K562 (cell line): ENCODE results near the gene RNF150. TPM values are rescaled to one million over a fixed set of nuclear protein-coding genes. Genes with fewer than 3 reads are reported as not detected.

Experiments used
- ATAC-seq: fragments of 200-7000 bp; cut with Tn5 transposase; 3 replicates; pipeline ENCODE4 v1.9.1; 2020; ENCODE audit warnings: moderate library complexity
- BruUV-seq: library from RNA; stranded (reverse); fragments of 400-500 nt; replicated peaks from 2 replicates; lab custom pipeline; 2021; lab: Mats Ljungman, UMichigan
- CTCF ChIA-PET: fragments of 300-600 bp; formaldehyde crosslinking; extraction: SDS; loops from one replicate; lab custom pipeline; 2021; ENCODE audit warnings: low intra/inter-chr PET ratio; lab: Yijun Ruan, JAX
- POLR2A ChIA-PET: fragments of 300-600, 350-650 bp; sonication (Branson Sonifier 250); formaldehyde crosslinking; extraction: SDS; loops from one replicate; lab custom pipeline; 2021; ENCODE audit warnings: antibody characterized with exemption, inconsistent platforms; lab: Yijun Ruan, JAX
- DNase-seq, 4 experiments: peaks; one replicate each; pipeline versions ENCODE4 v3.0.0 to v3.0.0-alpha.2; 2011 to 2018; ENCODE audit warnings: low spot score in 3 of 4, mixed read lengths in 3 of 4; ENCODE audit errors: extremely low read depth in 1 of 4
- FAIRE-seq: peaks from 2 replicates; lab custom pipeline; 2011; peaks lifted over from hg19 to GRCh38; lab: Jason Lieb, UNC
- H2AFZ ChIP-seq: 2 replicates; pipeline ENCODE4 v1.6.0; 2011; ENCODE audit warnings: low read depth, low read length, control low read depth, inconsistent platforms
- H3K27ac ChIP-seq: fragments of 200-600 bp; 3 replicates; pipeline ENCODE4 v1.8.0; 2011; ENCODE audit warnings: low read depth, mild to moderate bottlenecking, control low read depth, inconsistent platforms, low read length, moderate library complexity, mixed read lengths; ENCODE audit errors: extremely low read depth
- H3K27me3 ChIP-seq, 2 experiments: fragments of 300-600 bp in 1 of 2; 2 replicates in 1 of 2; 3 replicates in 1 of 2; pipeline versions ENCODE4 v1.6.0 to v1.8.0; 2011; ENCODE audit warnings: inconsistent platforms in 2 of 2, low read length in 2 of 2, mild to moderate bottlenecking in 1 of 2, mixed read lengths in 1 of 2, moderate library complexity in 1 of 2; ENCODE audit not compliant: control insufficient read depth in 2 of 2, insufficient read depth in 2 of 2
- H3K36me3 ChIP-seq: fragments of 300-600 bp; 3 replicates; pipeline ENCODE4 v1.8.0; 2011; ENCODE audit warnings: mild to moderate bottlenecking, low read length, inconsistent platforms; ENCODE audit not compliant: control insufficient read depth, insufficient read depth
- H3K4me1 ChIP-seq, 2 experiments: fragments of 200-600 bp in 1 of 2; replicated peaks in 1 of 2; 2 replicates in 1 of 2; 3 replicates in 1 of 2; pipeline versions ENCODE4 v1.5.1 to v1.8.0; 2011; ENCODE audit warnings: inconsistent platforms in 2 of 2, low read length in 2 of 2, mild to moderate bottlenecking in 1 of 2, mixed read lengths in 1 of 2, moderate library complexity in 1 of 2; ENCODE audit not compliant: control insufficient read depth in 2 of 2, insufficient read depth in 2 of 2
- H3K4me2 ChIP-seq: 2 replicates; pipeline ENCODE4 v1.6.1; 2011; ENCODE audit warnings: low read length, control low read depth, inconsistent platforms, mixed read lengths; ENCODE audit not compliant: insufficient read depth
- H3K4me3 ChIP-seq: fragments of 200-600 bp; sonication (generic), shearing (Covaris generic); 2 replicates; pipeline ENCODE4 v1.5.1; 2016; ENCODE audit warnings: control low read depth, inconsistent platforms
- H3K79me2 ChIP-seq: fragments of 200-600 bp; 3 replicates; pipeline ENCODE4 v1.8.0; 2011; ENCODE audit warnings: low read length, inconsistent platforms; ENCODE audit not compliant: control insufficient read depth, insufficient read depth
- H3K9ac ChIP-seq, 2 experiments: 2 replicates each; pipeline versions ENCODE4 v1.6.0 to v1.6.1; 2011; ENCODE audit warnings: low read depth in 2 of 2, low read length in 2 of 2, control low read depth in 1 of 2, inconsistent platforms in 1 of 2, mild to moderate bottlenecking in 1 of 2, mixed read lengths in 1 of 2; ENCODE audit not compliant: insufficient read depth in 1 of 2
- H3K9me1 ChIP-seq: one replicate; pipeline ENCODE4 v1.6.0; 2011; ENCODE audit warnings: inconsistent platforms, mild to moderate bottlenecking, low read length, moderate library complexity; ENCODE audit not compliant: control insufficient read depth, insufficient read depth
- H3K9me3 ChIP-seq: replicated peaks from 2 replicates; pipeline ENCODE4 v1.5.1; 2011; ENCODE audit warnings: low read depth, low read length, inconsistent platforms; ENCODE audit not compliant: control insufficient read depth, insufficient read depth
- H4K20me1 ChIP-seq: replicated peaks from 2 replicates; pipeline ENCODE4 v1.6.1; 2011; ENCODE audit warnings: low read length, inconsistent platforms, mixed read lengths; ENCODE audit not compliant: control insufficient read depth, insufficient read depth
- ARID3B ChIP-seq: fragments of 250-450 bp; sonication (Bioruptor Pico); IDR thresholded peaks from 2 replicates; pipeline ENCODE4 v1.4.0; 2020; ENCODE audit warnings: borderline replicate concordance
- DIDO1 ChIP-seq: fragments of 450-650 bp; IDR thresholded peaks from 2 replicates; pipeline ENCODE4 v1.6.1; 2016; ENCODE audit warnings: low read depth, missing biosample characterization, missing genetic modification characterization
- GTF2A2 ChIP-seq: IDR thresholded peaks from 2 replicates; pipeline ENCODE4 v1.6.1; 2016; ENCODE audit warnings: mild to moderate bottlenecking, missing genetic modification characterization, missing compliant biosample characterization
- GTF2B ChIP-seq: IDR thresholded peaks from 2 replicates; pipeline ENCODE4 v1.6.1; 2011; ENCODE audit not compliant: insufficient read length; ENCODE audit errors: extremely low read depth
- HMGXB4 ChIP-seq: sonication (generic); formaldehyde crosslinking; IDR thresholded peaks from 2 replicates; pipeline ENCODE4 v1.8.1; 2023; ENCODE audit warnings: mild to moderate bottlenecking, missing genetic modification reagents
- HNRNPL ChIP-seq: fragments of 200-400 bp; formaldehyde crosslinking; IDR thresholded peaks from 2 replicates; pipeline ENCODE4 v1.6.1; 2017; ENCODE audit warnings: low read depth, mild to moderate bottlenecking, low read length
- HNRNPUL1 ChIP-seq: fragments of 200-400 bp; formaldehyde crosslinking; IDR thresholded peaks from 2 replicates; pipeline ENCODE4 v1.6.1; 2017; ENCODE audit warnings: low read length
- NCOR1 ChIP-seq: fragments of 450-650 bp; IDR thresholded peaks from 2 replicates; pipeline ENCODE4 v1.6.1; 2016; ENCODE audit warnings: mild to moderate bottlenecking, moderate library complexity
- PHB ChIP-seq: fragments of 250-450 bp; sonication (Bioruptor Pico); IDR thresholded peaks from 2 replicates; pipeline ENCODE4 v1.5.0; 2021
- SP1 ChIP-seq: sonication (generic); formaldehyde crosslinking; IDR thresholded peaks from 2 replicates; pipeline ENCODE4 v1.8.1; 2022; ENCODE audit warnings: mild to moderate bottlenecking, missing genetic modification reagents
- THRA ChIP-seq: fragments of 450-650 bp; IDR thresholded peaks from 2 replicates; pipeline ENCODE4 v1.6.1; 2017; ENCODE audit warnings: mild to moderate bottlenecking, moderate library complexity
- ZBED1 ChIP-seq: IDR thresholded peaks from 2 replicates; pipeline ENCODE4 v1.6.1; 2014
- ZNF316 ChIP-seq: fragments of 450-650 bp; IDR thresholded peaks from 2 replicates; pipeline ENCODE4 v1.6.1; 2016
- ZNF639 ChIP-seq, 2 experiments: fragments of 200-800 bp in 1 of 2; sonication (Bioruptor generic) in 1 of 2; sonication (generic) in 1 of 2; formaldehyde crosslinking in 1 of 2; IDR thresholded peaks in 1 of 2; conservative IDR thresholded peaks in 1 of 2; 2 replicates each; pipeline versions ENCODE4 v1.5.0 to v1.6.1; 2016 to 2020; ENCODE audit warnings: missing compliant biosample characterization in 1 of 2, missing genetic modification characterization in 1 of 2, missing genetic modification reagents in 1 of 2
- ZNF778 ChIP-seq: fragments of 450-650 bp; formaldehyde crosslinking; IDR thresholded peaks from 2 replicates; pipeline ENCODE4 v1.4.0; 2020; ENCODE audit warnings: mild to moderate bottlenecking, moderate library complexity
- WGBS: fragments of 100-300 bp; shearing (Covaris generic); methylation state at CpG from one replicate; pipeline ENCODE4 v1.1.6; 2016; ENCODE audit warnings: low coverage, mixed read lengths; ENCODE audit not compliant: insufficient coverage; ENCODE audit errors: missing lambda C conversion rate; 5-methylcytosine and 5-hydroxymethylcytosine counted together
- in situ Hi-C: fragments of 300-500 bp; cut with MboI; formaldehyde crosslinking; loops from 4 replicates; pipeline ENCODE4 v1.15.0; 2018; ENCODE audit warnings: inconsistent platforms, mixed read lengths
- intact Hi-C: fragments of 100-400 bp; cut with micrococcal nuclease; formaldehyde crosslinking; loops from 2 replicates; pipeline ENCODE4 v1.14.2; 2022
- polyA plus RNA-seq, 8 experiments: library from polyadenylated mRNA; depleted of rRNA in 4 of 8; stranded (reverse) in 5 of 8; unstranded in 3 of 8; fragments of >200 nt; fragmentation: Nextera tagmentation in 2 of 8; fragmentation: Illumina TruSeq in 1 of 8; extraction: Ambion mirVana in 2 of 8; extraction: Trizol in 1 of 8; gene quantifications; 2 replicates each; pipeline versions ENCODE4 v1.2.1 to v1.2.3, GENCODE V29; 2011 to 2014; ENCODE audit warnings: inconsistent platforms in 1 of 8, missing spikeins in 1 of 8
- total RNA-seq, 7 experiments: library from RNA; depleted of rRNA in 6 of 7; stranded (reverse); fragments of >200 nt in 6 of 7; fragmentation: Illumina TruSeq in 2 of 7; extraction: Trizol in 2 of 7; gene quantifications; 2 replicates each; pipeline versions ENCODE4 v1.2.1 to v1.2.3, GENCODE V29; 2011 to 2021; ENCODE audit warnings: low replicate concordance in 1 of 7

Gene RNF150
- total and polyA plus RNA-seq, 9 of the 15 experiments (the other 6 are each of a cell fraction or from before 2014, with no cell fraction given), result 0.09 TPM; not detected in 8

GRCh38 chr4:140839406-140839805 is 293.9 kb downstream of the RNF150 start:
- no peaks in the 10 kb centered on the region for H3K36me3 ChIP-seq
- ChIA-PET POLR2A (no interaction called here), CTCF (no interaction called here)
- no peak overlapping the region for H3K27ac ChIP-seq
- ATAC-seq (no peak), DNase-seq (no peak), FAIRE-seq (no peak)
- no peaks in the 10 kb centered on the region for H3K4me1 ChIP-seq
- intact Hi-C loops, result no loop called here
- no TSS peak for BruUV-seq
- H3K4me2 ChIP-seq, result no peak overlapping the region
- no peak overlapping the region for H3K9ac ChIP-seq
- H3K9me3 ChIP-seq, result no peaks in the 10 kb centered on the region
- 0% methylated on average over 4 of the region's 4 CpGs for WGBS
- H3K4me3 ChIP-seq, result no peak overlapping the region
- no peaks in the 10 kb centered on the region for H3K79me2 ChIP-seq
- H4K20me1 ChIP-seq, result no peaks in the 10 kb centered on the region
- TF ChIP-seq HNRNPL (no peak), ZNF778 (no peak), HMGXB4 (CRISPR knock-in tag) (no peak), ZNF639 (CRISPR knock-in tag; conservative IDR thresholded peaks at IDR 0.05 in 1 of 2, IDR thresholded peaks at IDR 0.05 in 1 of 2) (no peak), HNRNPUL1 (no peak), GTF2B (no peak), NCOR1 (no peak), ZBED1 (no peak), THRA (no peak), GTF2A2 (tag) (no peak), ZNF316 (no peak), PHB (CRISPR knock-in tag) (no peak), SP1 (CRISPR knock-in tag) (no peak), ARID3B (CRISPR knock-in tag) (no peak), DIDO1 (tag) (no peak)
- no peak overlapping the region for H2AFZ ChIP-seq
- H3K9me1 ChIP-seq, result no peaks in the 10 kb centered on the region
- in situ Hi-C loops, result no loop called here
- no peaks in the 10 kb centered on the region; a peak in 1 of 5 replicates for H3K27me3 ChIP-seq
